ENCODE data around the gene ANXA2R. TPM values are rescaled to one million over a fixed set of nuclear protein-coding genes. Genes with fewer than 3 reads are reported as not detected.
"Not testable (repeated sequence)": the region's sequence is repeated elsewhere in the genome, so short reads cannot be mapped to it uniquely, and the experiment has no call there.

Gene ANXA2R
- total RNA-seq, 1 experiment from 2014 or later, result 8.0 TPM

- peak; percentile 51 for TF ChIP-seq CTCF (IDR thresholded peaks at IDR 0.05; ENCODE audit: unreplicated experiment)
- Mint-ChIP-seq H3K4me1 (ENCODE audit: low read depth, unreplicated experiment) (peaks cover 34% of the 10 kb centered on the region), H3K4me3 (ENCODE audit: low read depth, unreplicated experiment) (no peak overlapping the region), H3K27me3 (ENCODE audit: unreplicated experiment) (no peaks in the 10 kb centered on the region), H3K9me3 (ENCODE audit: low read depth, unreplicated experiment) (peaks cover 4% of the 10 kb centered on the region), H3K36me3 (ENCODE audit: insufficient read depth, unreplicated experiment) (peaks cover 27% of the 10 kb centered on the region), H3K27ac (ENCODE audit: unreplicated experiment) (peak overlapping the region; percentile 10)
- CTCF ChIA-PET, result no interaction called here
- peak; percentile 36 for DNase-seq
- no TSS peak for BruUV-seq (replicated peaks)
- intact Hi-C loops (cut with micrococcal nuclease; ENCODE audit: unreplicated experiment), result loop anchor here (2.0 kb wide), 1 partner anchor 31 kb away; no protein-coding TSS in a partner anchor
Measured at GRCh38 chr5:43073597-43074546, 33.8 kb upstream of the ANXA2R start.

- peaks cover 67% of the 10 kb centered on the region for H3K36me3 Mint-ChIP-seq (ENCODE audit: insufficient read depth, unreplicated experiment)
- intact Hi-C loops (cut with micrococcal nuclease; ENCODE audit: unreplicated experiment), result not testable (repeated sequence)
- CTCF ChIA-PET, result interaction anchor here (0.7 to 1.1 kb wide), 2 partner anchors 24 to 161 kb away, joined by 4 to 5 read pairs; no protein-coding TSS in a partner anchor
Measured at GRCh38 chr5:43069401-43069720, 29.2 kb upstream of the ANXA2R start.

GRCh38 chr5:43068037-43068436, 27.9 kb upstream of the ANXA2R start:
- no TSS peak for BruUV-seq (replicated peaks)
- Mint-ChIP-seq H3K4me3 (ENCODE audit: low read depth, unreplicated experiment) (peak overlapping the region; percentile 84), H3K27me3 (ENCODE audit: unreplicated experiment) (no peaks in the 10 kb centered on the region), H3K4me1 (ENCODE audit: low read depth, unreplicated experiment) (peaks cover 36% of the 10 kb centered on the region), H3K36me3 (ENCODE audit: insufficient read depth, unreplicated experiment) (peaks cover 64% of the 10 kb centered on the region), H3K27ac (ENCODE audit: unreplicated experiment) (peak overlapping the region; percentile 88), H3K9me3 (ENCODE audit: low read depth, unreplicated experiment) (no peaks in the 10 kb centered on the region)
- intact Hi-C loops (cut with micrococcal nuclease; ENCODE audit: unreplicated experiment), result no loop called here
- CTCF ChIA-PET, result interaction anchor here (1.0 kb wide), 1 partner anchor 48 kb away, joined by 3 read pairs; no protein-coding TSS in a partner anchor
- no peak for TF ChIP-seq CTCF (IDR thresholded peaks at IDR 0.05; ENCODE audit: unreplicated experiment)
- no peak for DNase-seq

More at GRCh38 chr5:43069401-43069720, 29.2 kb upstream of the ANXA2R start:
- H3K9me3 Mint-ChIP-seq (ENCODE audit: low read depth, unreplicated experiment); DNase-seq; BruUV-seq (replicated peaks); H3K27me3 Mint-ChIP-seq (ENCODE audit: unreplicated experiment); H3K27ac Mint-ChIP-seq (ENCODE audit: unreplicated experiment): not testable (repeated sequence)
- Mint-ChIP-seq H3K4me3 (ENCODE audit: low read depth, unreplicated experiment) (peak overlapping the region; percentile 84), H3K4me1 (ENCODE audit: low read depth, unreplicated experiment) (peaks cover 37% of the 10 kb centered on the region)

- TF ChIP-seq CTCF (IDR thresholded peaks at IDR 0.05; ENCODE audit: unreplicated experiment), result no peak
- Mint-ChIP-seq H3K36me3 (ENCODE audit: insufficient read depth, unreplicated experiment) (peaks cover 68% of the 10 kb centered on the region), H3K27ac (ENCODE audit: unreplicated experiment) (peak overlapping the region; percentile 88), H3K4me1 (ENCODE audit: low read depth, unreplicated experiment) (peaks cover 41% of the 10 kb centered on the region), H3K9me3 (ENCODE audit: low read depth, unreplicated experiment) (no peaks in the 10 kb centered on the region), H3K4me3 (ENCODE audit: low read depth, unreplicated experiment) (peak overlapping the region; percentile 84), H3K27me3 (ENCODE audit: unreplicated experiment) (no peaks in the 10 kb centered on the region)
- DNase-seq, result peak; percentile 86
- no TSS peak for BruUV-seq (replicated peaks)
- intact Hi-C loops (cut with micrococcal nuclease; ENCODE audit: unreplicated experiment), result no loop called here
- CTCF ChIA-PET, result no interaction called here
Measured at GRCh38 chr5:43066799-43067741, 27.0 kb upstream of the ANXA2R start.

Data from Calu3 (cell line).